Measurements from ENCODE around the gene SCGB1A1. TPM values are rescaled to one million over a fixed set of nuclear protein-coding genes. Genes with fewer than 3 reads are reported as not detected.

SCGB1A1 gene
- polyA plus RNA-seq, 1 of the 3 experiments (the other 2 are of a cell fraction), result not detected

- Histone ChIP-seq H3K4me1 (ENCODE audit: control insufficient read depth in 1 of 2, insufficient read depth in 2 of 2, low read depth in 1 of 2, low read length in 1 of 2) (peaks cover 18 to 21% of the 10 kb centered on the region in 2 experiments), H2AFZ (ENCODE audit: low read depth) (peak overlapping the region; percentile 67), H3K27me3 (ENCODE audit: insufficient read depth) (no peaks in the 10 kb centered on the region), H3K9me3 (no peaks in the 10 kb centered on the region), H4K20me1 (ENCODE audit: insufficient read depth) (no peaks in the 10 kb centered on the region), H3K4me2 (peak overlapping the region; percentile 57), H3K4me3 (ENCODE audit: low read depth in 2 of 2, low read length in 1 of 2) (no peak overlapping the region), H3K9me2 (no peaks in the 10 kb centered on the region), H3K27ac (ENCODE audit: low read depth in 2 of 2, low read length in 1 of 2) (peak overlapping the region in 1 of 2 experiments; percentile 62; a peak in 2 of 4 replicates), H3K79me2 (ENCODE audit: insufficient read depth) (no peaks in the 10 kb centered on the region), H3K9ac (no peak overlapping the region), H3F3A (replicated peaks; ENCODE audit: insufficient read depth) (peaks cover 4% of the 10 kb centered on the region), H3K36me3 (replicated peaks in 1 of 2; ENCODE audit: control insufficient read depth in 1 of 2, insufficient read depth in 2 of 2, low read length in 1 of 2) (no peaks in the 10 kb centered on the region)
- 64% methylated on average over 21 of the region's 23 CpGs for WGBS (ENCODE audit: low lambda C conversion rate)
- DNase-seq, result peak; percentile 37
- no peak for TF ChIP-seq POLR2AphosphoS5 (IDR thresholded peaks at IDR 0.05; ENCODE audit: low read depth, low read length)
- peak; percentile 17; the same call in 1 of the 2 replicates for TF ChIP-seq CTCF (IDR thresholded peaks at IDR 0.05)
- POLR2A ChIA-PET, result no interaction called here
- CTCF ChIA-PET, result interaction anchor here (0.8 to 2.4 kb wide), 5 partner anchors 10 to 103 kb away, joined by 3 to 7 read pairs (median 6); no protein-coding TSS in a partner anchor
These were observed 21.2 kb downstream of the SCGB1A1 start for GRCh38 chr11:62439785-62440602.

GRCh38 chr11:62443390-62444235 lies 24.8 kb downstream of the SCGB1A1 start:
- WGBS (ENCODE audit: low lambda C conversion rate), result 90% methylated on average over 14 of the region's 17 CpGs
- ChIA-PET CTCF (interaction anchor here (0.8 to 3.0 kb wide), 8 partner anchors 15 to 251 kb away, joined by 3 to 16 read pairs (median 8); no protein-coding TSS in a partner anchor), POLR2A (interaction anchor here (0.7 to 2.1 kb wide), 6 partner anchors 9 to 398 kb away, joined by 3 to 4 read pairs (median 4); partner anchors contain the start of gene EEF1G)
- peak; percentile 64 for DNase-seq
- H3K4me3 ChIP-seq (ENCODE audit: low read depth in 2 of 2, low read length in 1 of 2), result peak overlapping the region; percentile 55 to 69
- peak overlapping the region; percentile 83; the same call in 1 of the 2 replicates for H2AFZ ChIP-seq (ENCODE audit: low read depth)
- H3K27ac ChIP-seq (ENCODE audit: low read depth in 2 of 2, low read length in 1 of 2), result peak overlapping the region; percentile 83 to 91
- H3F3A ChIP-seq (replicated peaks; ENCODE audit: insufficient read depth), result peaks cover 4% of the 10 kb centered on the region
- TF ChIP-seq RAD21 (IDR thresholded peaks at IDR 0.05; ENCODE audit: low read length) (no peak), GATA2 (CRISPR knock-in tag; IDR thresholded peaks at IDR 0.05) (no peak), RCOR1 (IDR thresholded peaks at IDR 0.05; ENCODE audit: low read length) (no peak), JUND (IDR thresholded peaks at IDR 0.05) (no peak), ELF1 (IDR thresholded peaks at IDR 0.05) (no peak), YY1 (IDR thresholded peaks at IDR 0.05; ENCODE audit: low read depth) (no peak), USF2 (IDR thresholded peaks at IDR 0.05; ENCODE audit: borderline replicate concordance, low read depth, low read length) (no peak), IRF3 (IDR thresholded peaks at IDR 0.05; ENCODE audit: low read depth, low read length) (no peak)
- no peaks in the 10 kb centered on the region for H3K9me3 ChIP-seq
- H3K4me2 ChIP-seq, result peak overlapping the region; percentile 96
- H3K4me1 ChIP-seq (ENCODE audit: control insufficient read depth in 1 of 2, insufficient read depth in 2 of 2, low read depth in 1 of 2, low read length in 1 of 2), result peaks cover 19 to 22% of the 10 kb centered on the region in 2 experiments
- peak overlapping the region; percentile 79 for H3K9ac ChIP-seq
- H3K79me2 ChIP-seq (ENCODE audit: insufficient read depth), result no peaks in the 10 kb centered on the region
- H3K27me3 ChIP-seq (ENCODE audit: insufficient read depth), result no peaks in the 10 kb centered on the region
- H4K20me1 ChIP-seq (ENCODE audit: insufficient read depth), result no peaks in the 10 kb centered on the region
- no peaks in the 10 kb centered on the region for H3K9me2 ChIP-seq
- no peaks in the 10 kb centered on the region for H3K36me3 ChIP-seq (replicated peaks in 1 of 2; ENCODE audit: control insufficient read depth in 1 of 2, insufficient read depth in 2 of 2, low read length in 1 of 2)

All from SK-N-SH (cell line).